SK-N-SH treated with all-trans-retinoic acid at 6 μM for 48 hours (cell line): ENCODE data around the gene SP7.
"Not testable (repeated sequence)": the region's sequence is repeated elsewhere in the genome, so short reads cannot be mapped to it uniquely, and the experiment has no call there.

Experiments used
- ATAC-seq: fragments of 200-7000 bp; cut with Tn5 transposase; 3 replicates; pipeline ENCODE4 v1.9.1; 2020; ENCODE audit warnings: mild to moderate bottlenecking, moderate library complexity
- ARNTL ChIP-seq: fragments of 450-650 bp; formaldehyde crosslinking; IDR thresholded peaks from 2 replicates; pipeline ENCODE4 v1.5.0; 2020; ENCODE audit warnings: low read depth, mild to moderate bottlenecking, moderate library complexity, borderline replicate concordance
- BACH2 ChIP-seq: fragments of 250-450 bp; sonication (Bioruptor Pico); IDR thresholded peaks from 2 replicates; pipeline ENCODE4 v1.9.0; 2021; ENCODE audit warnings: mild to moderate bottlenecking, borderline replicate concordance
- CSDC2 ChIP-seq: fragments of 250-450 bp; sonication (Bioruptor Pico); IDR thresholded peaks from 2 replicates; pipeline ENCODE4 v1.5.0; 2020; ENCODE audit warnings: mild to moderate bottlenecking, moderate library complexity
- ISL1 ChIP-seq: fragments of 250-450 bp; sonication (Bioruptor Pico); IDR thresholded peaks from 2 replicates; pipeline ENCODE4 v2.1.2; 2022; ENCODE audit warnings: mild to moderate bottlenecking, moderate library complexity
- OSR1 ChIP-seq: fragments of 250-450 bp; sonication (Bioruptor Pico); IDR thresholded peaks from 2 replicates; pipeline ENCODE4 v1.8.0; 2022; ENCODE audit warnings: moderate library complexity, mild to moderate bottlenecking, inconsistent platforms
- PPARA ChIP-seq: fragments of 250-450 bp; sonication (Bioruptor Pico); IDR thresholded peaks from 2 replicates; pipeline ENCODE4 v1.5.0; 2020; ENCODE audit warnings: mild to moderate bottlenecking, borderline replicate concordance
- RARB ChIP-seq: fragments of 250-450 bp; sonication (Bioruptor Pico); IDR thresholded peaks from 2 replicates; pipeline ENCODE4 v1.8.0; 2021; ENCODE audit warnings: mild to moderate bottlenecking, moderate library complexity
- SNAI2 ChIP-seq: fragments of 250-450 bp; sonication (Bioruptor Pico); IDR thresholded peaks from 2 replicates; pipeline ENCODE4 v1.5.0; 2020; ENCODE audit warnings: mild to moderate bottlenecking, moderate library complexity
- TCF4 ChIP-seq: fragments of 250-450 bp; sonication (Bioruptor Pico); IDR thresholded peaks from 2 replicates; pipeline ENCODE4 v1.8.0; 2021; ENCODE audit warnings: mild to moderate bottlenecking, moderate library complexity, borderline replicate concordance
- TOX ChIP-seq: fragments of 250-450 bp; sonication (Bioruptor Pico); IDR thresholded peaks from 2 replicates; pipeline ENCODE4 v1.8.0; 2021; ENCODE audit warnings: mild to moderate bottlenecking, moderate library complexity, borderline replicate concordance
- ZC3H10 ChIP-seq: fragments of 250-450 bp; sonication (Bioruptor Pico); IDR thresholded peaks from 2 replicates; pipeline ENCODE4 v1.5.1; 2021; ENCODE audit warnings: mild to moderate bottlenecking, moderate library complexity
- ZFP3 ChIP-seq: fragments of 250-450 bp; sonication (Bioruptor Pico); IDR thresholded peaks from 2 replicates; pipeline ENCODE4 v1.5.0; 2020; ENCODE audit warnings: mild to moderate bottlenecking, moderate library complexity
- ZFP30 ChIP-seq: fragments of 450-650 bp; formaldehyde crosslinking; IDR thresholded peaks from 2 replicates; pipeline ENCODE4 v1.5.0; 2022; ENCODE audit warnings: mild to moderate bottlenecking, moderate library complexity
- ZNF565 ChIP-seq: fragments of 450-650 bp; formaldehyde crosslinking; conservative IDR thresholded peaks from 2 replicates; pipeline ENCODE4 v1.5.0; 2020; ENCODE audit warnings: low read depth, mild to moderate bottlenecking, moderate library complexity
- ZNF70 ChIP-seq: fragments of 450-650 bp; formaldehyde crosslinking; IDR thresholded peaks from 2 replicates; pipeline ENCODE4 v1.5.0; 2020; ENCODE audit warnings: mild to moderate bottlenecking, moderate library complexity
- ZNF8 ChIP-seq: fragments of 450-650 bp; formaldehyde crosslinking; IDR thresholded peaks from 2 replicates; pipeline ENCODE4 v1.5.0; 2020; ENCODE audit warnings: mild to moderate bottlenecking, moderate library complexity
- TF ChIP-seq, protein P1 (sequence below): fragments of 250-450 bp; sonication (Bioruptor Pico); IDR thresholded peaks from 2 replicates; pipeline ENCODE4 v1.8.0; 2020; ENCODE audit warnings: mild to moderate bottlenecking, moderate library complexity, borderline replicate concordance
- TF ChIP-seq, protein P2 (sequence below): fragments of 250-450 bp; sonication (Bioruptor Pico); IDR thresholded peaks from 2 replicates; pipeline ENCODE4 v1.5.1; 2021; ENCODE audit warnings: mild to moderate bottlenecking, moderate library complexity
- TF ChIP-seq, protein P3 (sequence below): fragments of 250-450 bp; sonication (Bioruptor Pico); IDR thresholded peaks from 2 replicates; pipeline ENCODE4 v1.5.0; 2020; ENCODE audit warnings: mild to moderate bottlenecking, moderate library complexity
- TF ChIP-seq, protein P4 (sequence below): fragments of 250-450 bp; sonication (Bioruptor Pico); IDR thresholded peaks from 2 replicates; pipeline ENCODE4 v1.8.0; 2021; ENCODE audit warnings: low read depth, mild to moderate bottlenecking, moderate library complexity, borderline replicate concordance
- TF ChIP-seq, protein P5 (sequence below): fragments of 250-450 bp; sonication (Bioruptor Pico); IDR thresholded peaks from 2 replicates; pipeline ENCODE4 v1.5.1; 2020; ENCODE audit warnings: low read depth, mild to moderate bottlenecking, moderate library complexity

Gene SP7

DNA sequence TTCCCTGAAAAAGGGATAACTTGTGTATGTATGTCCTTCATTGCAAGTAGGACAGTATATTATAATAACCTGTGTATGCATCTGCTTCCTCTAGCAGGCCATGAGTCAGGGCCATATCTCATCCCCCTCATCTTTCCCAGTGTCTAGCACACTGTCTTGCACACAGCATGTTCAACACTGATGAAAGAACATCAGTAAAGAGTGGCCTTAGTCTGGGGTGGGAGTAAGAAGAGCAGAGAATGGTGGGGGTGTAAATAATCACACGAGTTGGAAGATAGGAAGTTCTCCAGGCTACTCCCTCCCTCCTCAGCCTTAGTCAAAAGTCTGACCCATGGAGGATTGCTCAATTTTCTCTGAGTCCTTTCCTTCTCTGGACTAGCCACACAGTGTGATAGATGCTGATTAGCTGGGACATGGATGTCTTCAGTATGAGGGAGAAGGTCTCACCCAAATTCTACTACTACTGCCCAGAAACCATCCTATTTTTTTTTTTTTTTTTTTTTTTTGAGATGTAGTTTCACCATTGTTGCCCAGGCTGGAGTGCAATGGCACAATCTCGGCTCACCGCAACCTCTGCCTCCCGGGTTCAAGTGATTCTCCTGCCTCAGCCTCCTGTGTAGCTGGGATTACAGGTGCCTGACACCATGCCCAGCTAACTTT, 29.2 kb upstream of the SP7 start:
- ATAC-seq, result 0 out of 3 replicates have a peak, but pooled peaks have one; percentile 20
- TF ChIP-seq CSDC2 (CRISPR knock-in tag) (no peak), TOX (CRISPR knock-in tag) (no peak), ZFP3 (CRISPR knock-in tag) (no peak), ZFP30 (CRISPR knock-in tag) (no peak), ISL1 (no peak), ZC3H10 (CRISPR knock-in tag) (no peak), OSR1 (no peak), SNAI2 (CRISPR knock-in tag) (no peak), BACH2 (CRISPR knock-in tag) (no peak), ARNTL (no peak), TCF4 (CRISPR knock-in tag) (no peak), ZNF8 (CRISPR knock-in tag) (no peak), RARB (no peak)
- TF ChIP-seq, protein P1, sequence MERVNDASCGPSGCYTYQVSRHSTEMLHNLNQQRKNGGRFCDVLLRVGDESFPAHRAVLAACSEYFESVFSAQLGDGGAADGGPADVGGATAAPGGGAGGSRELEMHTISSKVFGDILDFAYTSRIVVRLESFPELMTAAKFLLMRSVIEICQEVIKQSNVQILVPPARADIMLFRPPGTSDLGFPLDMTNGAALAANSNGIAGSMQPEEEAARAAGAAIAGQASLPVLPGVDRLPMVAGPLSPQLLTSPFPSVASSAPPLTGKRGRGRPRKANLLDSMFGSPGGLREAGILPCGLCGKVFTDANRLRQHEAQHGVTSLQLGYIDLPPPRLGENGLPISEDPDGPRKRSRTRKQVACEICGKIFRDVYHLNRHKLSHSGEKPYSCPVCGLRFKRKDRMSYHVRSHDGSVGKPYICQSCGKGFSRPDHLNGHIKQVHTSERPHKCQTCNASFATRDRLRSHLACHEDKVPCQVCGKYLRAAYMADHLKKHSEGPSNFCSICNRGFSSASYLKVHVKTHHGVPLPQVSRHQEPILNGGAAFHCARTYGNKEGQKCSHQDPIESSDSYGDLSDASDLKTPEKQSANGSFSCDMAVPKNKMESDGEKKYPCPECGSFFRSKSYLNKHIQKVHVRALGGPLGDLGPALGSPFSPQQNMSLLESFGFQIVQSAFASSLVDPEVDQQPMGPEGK, result no peak
- TF ChIP-seq, protein P2, sequence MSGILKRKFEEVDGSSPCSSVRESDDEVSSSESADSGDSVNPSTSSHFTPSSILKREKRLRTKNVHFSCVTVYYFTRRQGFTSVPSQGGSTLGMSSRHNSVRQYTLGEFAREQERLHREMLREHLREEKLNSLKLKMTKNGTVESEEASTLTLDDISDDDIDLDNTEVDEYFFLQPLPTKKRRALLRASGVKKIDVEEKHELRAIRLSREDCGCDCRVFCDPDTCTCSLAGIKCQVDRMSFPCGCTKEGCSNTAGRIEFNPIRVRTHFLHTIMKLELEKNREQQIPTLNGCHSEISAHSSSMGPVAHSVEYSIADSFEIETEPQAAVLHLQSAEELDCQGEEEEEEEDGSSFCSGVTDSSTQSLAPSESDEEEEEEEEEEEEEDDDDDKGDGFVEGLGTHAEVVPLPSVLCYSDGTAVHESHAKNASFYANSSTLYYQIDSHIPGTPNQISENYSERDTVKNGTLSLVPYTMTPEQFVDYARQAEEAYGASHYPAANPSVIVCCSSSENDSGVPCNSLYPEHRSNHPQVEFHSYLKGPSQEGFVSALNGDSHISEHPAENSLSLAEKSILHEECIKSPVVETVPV (CRISPR knock-in tag), result no peak
- TF ChIP-seq, protein P3, sequence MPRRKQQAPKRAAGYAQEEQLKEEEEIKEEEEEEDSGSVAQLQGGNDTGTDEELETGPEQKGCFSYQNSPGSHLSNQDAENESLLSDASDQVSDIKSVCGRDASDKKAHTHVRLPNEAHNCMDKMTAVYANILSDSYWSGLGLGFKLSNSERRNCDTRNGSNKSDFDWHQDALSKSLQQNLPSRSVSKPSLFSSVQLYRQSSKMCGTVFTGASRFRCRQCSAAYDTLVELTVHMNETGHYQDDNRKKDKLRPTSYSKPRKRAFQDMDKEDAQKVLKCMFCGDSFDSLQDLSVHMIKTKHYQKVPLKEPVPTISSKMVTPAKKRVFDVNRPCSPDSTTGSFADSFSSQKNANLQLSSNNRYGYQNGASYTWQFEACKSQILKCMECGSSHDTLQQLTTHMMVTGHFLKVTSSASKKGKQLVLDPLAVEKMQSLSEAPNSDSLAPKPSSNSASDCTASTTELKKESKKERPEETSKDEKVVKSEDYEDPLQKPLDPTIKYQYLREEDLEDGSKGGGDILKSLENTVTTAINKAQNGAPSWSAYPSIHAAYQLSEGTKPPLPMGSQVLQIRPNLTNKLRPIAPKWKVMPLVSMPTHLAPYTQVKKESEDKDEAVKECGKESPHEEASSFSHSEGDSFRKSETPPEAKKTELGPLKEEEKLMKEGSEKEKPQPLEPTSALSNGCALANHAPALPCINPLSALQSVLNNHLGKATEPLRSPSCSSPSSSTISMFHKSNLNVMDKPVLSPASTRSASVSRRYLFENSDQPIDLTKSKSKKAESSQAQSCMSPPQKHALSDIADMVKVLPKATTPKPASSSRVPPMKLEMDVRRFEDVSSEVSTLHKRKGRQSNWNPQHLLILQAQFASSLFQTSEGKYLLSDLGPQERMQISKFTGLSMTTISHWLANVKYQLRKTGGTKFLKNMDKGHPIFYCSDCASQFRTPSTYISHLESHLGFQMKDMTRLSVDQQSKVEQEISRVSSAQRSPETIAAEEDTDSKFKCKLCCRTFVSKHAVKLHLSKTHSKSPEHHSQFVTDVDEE (CRISPR knock-in tag), result no peak
- TF ChIP-seq, protein P4, sequence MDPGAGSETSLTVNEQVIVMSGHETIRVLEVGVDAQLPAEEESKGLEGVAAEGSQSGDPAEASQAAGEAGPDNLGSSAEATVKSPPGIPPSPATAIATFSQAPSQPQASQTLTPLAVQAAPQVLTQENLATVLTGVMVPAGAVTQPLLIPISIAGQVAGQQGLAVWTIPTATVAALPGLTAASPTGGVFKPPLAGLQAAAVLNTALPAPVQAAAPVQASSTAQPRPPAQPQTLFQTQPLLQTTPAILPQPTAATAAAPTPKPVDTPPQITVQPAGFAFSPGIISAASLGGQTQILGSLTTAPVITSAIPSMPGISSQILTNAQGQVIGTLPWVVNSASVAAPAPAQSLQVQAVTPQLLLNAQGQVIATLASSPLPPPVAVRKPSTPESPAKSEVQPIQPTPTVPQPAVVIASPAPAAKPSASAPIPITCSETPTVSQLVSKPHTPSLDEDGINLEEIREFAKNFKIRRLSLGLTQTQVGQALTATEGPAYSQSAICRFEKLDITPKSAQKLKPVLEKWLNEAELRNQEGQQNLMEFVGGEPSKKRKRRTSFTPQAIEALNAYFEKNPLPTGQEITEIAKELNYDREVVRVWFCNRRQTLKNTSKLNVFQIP (CRISPR knock-in tag), result no peak

DNA sequence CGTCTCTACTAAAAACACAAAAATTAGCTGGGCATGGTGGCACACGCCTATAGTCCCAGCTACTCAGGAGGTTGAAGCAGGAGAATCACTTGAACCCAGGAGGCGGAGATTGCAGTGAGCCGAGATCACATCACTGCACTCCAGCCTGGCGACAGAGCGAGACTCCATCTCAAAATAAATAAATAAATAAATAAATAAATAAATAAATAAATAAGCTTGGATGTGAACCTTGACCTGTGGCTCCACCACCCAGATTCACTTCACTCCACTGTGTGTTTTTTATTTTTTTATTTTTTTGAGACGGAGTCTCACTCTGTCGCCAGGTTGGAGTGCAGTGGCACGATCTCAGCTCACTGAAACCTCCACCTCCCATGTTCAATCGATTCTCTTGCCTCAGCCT, 25.5 kb upstream of the SP7 start:
- ATAC-seq, result not testable (repeated sequence)

DNA sequence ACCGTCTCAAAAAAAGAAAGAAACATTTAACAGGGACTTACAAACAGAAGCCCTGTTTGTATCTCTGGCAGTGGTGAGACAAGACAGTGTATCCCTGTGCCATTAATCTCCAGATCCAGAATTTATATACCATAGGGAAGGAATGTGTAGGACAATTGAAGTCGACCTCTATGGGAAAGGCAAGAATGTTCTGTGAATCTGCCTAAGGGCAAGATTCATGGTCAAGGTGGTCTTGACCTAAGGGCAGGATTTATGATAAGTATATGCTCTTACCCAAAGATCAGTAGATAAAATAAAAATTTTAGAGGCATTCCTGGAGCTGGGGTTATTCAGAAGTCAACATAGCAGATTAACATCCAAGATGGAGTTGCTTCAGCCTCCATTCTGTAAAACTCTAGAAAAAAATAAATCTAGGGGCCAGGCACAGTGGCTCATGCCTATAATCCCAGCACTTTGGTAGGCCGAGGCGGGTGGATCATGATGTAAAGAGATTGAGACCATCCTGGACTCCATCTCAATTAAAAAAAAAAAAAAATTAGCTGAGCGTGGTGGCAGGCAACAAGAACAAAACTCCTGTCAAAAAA, 22.8 kb upstream of the SP7 start:
- no peak for ATAC-seq
- TF ChIP-seq ZFP3 (CRISPR knock-in tag) (no peak), ISL1 (no peak), ZNF565 (CRISPR knock-in tag) (no peak), ZNF70 (CRISPR knock-in tag) (no peak), ARNTL (no peak)

DNA sequence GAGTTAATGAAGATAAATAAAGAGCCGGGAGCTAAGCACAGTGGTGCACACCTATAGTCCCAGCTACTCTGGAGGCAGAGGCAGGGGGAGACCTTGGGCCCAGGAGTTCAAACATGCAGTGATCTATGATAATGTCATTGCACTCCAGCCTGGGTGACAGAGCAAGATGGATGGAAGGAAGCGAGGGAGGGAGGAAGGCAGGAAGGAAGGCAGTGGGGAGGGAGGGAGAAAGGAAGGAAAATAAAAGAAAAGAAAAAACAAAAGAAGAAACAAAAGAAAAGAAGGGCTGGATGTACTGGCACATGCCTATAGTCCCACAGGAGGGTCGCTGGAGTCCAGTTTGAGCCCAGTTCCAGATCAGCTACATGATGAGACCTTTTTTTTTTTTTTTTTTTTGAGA, 19.0 kb upstream of the SP7 start:
- no peak for ATAC-seq
- TF ChIP-seq, protein P3 (CRISPR knock-in tag), result no peak
- TF ChIP-seq BACH2 (CRISPR knock-in tag) (no peak), ZNF8 (CRISPR knock-in tag) (no peak), ZFP3 (CRISPR knock-in tag) (no peak), ZC3H10 (CRISPR knock-in tag) (no peak), TCF4 (CRISPR knock-in tag) (no peak), PPARA (no peak), OSR1 (no peak), ZNF565 (CRISPR knock-in tag) (no peak), ARNTL (no peak), ISL1 (no peak), ZNF70 (CRISPR knock-in tag) (no peak)
- TF ChIP-seq, protein P5, sequence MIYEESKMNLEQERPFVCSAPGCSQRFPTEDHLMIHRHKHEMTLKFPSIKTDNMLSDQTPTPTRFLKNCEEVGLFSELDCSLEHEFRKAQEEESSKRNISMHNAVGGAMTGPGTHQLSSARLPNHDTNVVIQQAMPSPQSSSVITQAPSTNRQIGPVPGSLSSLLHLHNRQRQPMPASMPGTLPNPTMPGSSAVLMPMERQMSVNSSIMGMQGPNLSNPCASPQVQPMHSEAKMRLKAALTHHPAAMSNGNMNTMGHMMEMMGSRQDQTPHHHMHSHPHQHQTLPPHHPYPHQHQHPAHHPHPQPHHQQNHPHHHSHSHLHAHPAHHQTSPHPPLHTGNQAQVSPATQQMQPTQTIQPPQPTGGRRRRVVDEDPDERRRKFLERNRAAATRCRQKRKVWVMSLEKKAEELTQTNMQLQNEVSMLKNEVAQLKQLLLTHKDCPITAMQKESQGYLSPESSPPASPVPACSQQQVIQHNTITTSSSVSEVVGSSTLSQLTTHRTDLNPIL (CRISPR knock-in tag), result no peak
- TF ChIP-seq, protein P2 (CRISPR knock-in tag), result no peak
